ENCODE data around the gene GZMM.

- TF ChIP-seq, protein P1, sequence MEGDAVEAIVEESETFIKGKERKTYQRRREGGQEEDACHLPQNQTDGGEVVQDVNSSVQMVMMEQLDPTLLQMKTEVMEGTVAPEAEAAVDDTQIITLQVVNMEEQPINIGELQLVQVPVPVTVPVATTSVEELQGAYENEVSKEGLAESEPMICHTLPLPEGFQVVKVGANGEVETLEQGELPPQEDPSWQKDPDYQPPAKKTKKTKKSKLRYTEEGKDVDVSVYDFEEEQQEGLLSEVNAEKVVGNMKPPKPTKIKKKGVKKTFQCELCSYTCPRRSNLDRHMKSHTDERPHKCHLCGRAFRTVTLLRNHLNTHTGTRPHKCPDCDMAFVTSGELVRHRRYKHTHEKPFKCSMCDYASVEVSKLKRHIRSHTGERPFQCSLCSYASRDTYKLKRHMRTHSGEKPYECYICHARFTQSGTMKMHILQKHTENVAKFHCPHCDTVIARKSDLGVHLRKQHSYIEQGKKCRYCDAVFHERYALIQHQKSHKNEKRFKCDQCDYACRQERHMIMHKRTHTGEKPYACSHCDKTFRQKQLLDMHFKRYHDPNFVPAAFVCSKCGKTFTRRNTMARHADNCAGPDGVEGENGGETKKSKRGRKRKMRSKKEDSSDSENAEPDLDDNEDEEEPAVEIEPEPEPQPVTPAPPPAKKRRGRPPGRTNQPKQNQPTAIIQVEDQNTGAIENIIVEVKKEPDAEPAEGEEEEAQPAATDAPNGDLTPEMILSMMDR (IDR thresholded peaks at IDR 0.05), result no peak
- no peak for TF ChIP-seq POLR2A (IDR thresholded peaks at IDR 0.05)
Measured at GRCh38 chr19:534088-534487, 9.8 kb upstream of the GZMM start.

All from body of pancreas (tissue), 4 donors.